OCI-LY1 (cell line): ENCODE data around the gene POU2F1.
"Not testable (repeated sequence)": the region's sequence is repeated elsewhere in the genome, so short reads cannot be mapped to it uniquely, and the experiment has no call there.

Experiments
- H2AFZ ChIP-seq: fragments of 200-600 bp; sonication (generic), shearing (Covaris generic); 2 replicates; pipeline ENCODE4 v1.6.0; 2014; ENCODE audit warnings: antibody characterized with exemption, mild to moderate bottlenecking, low read length
- H3F3A ChIP-seq: fragments of 200-600 bp; sonication (generic), shearing (Covaris generic); 2 replicates; pipeline ENCODE4 v1.6.0; 2014; ENCODE audit warnings: mild to moderate bottlenecking, antibody characterized with exemption, low read length, moderate library complexity; ENCODE audit not compliant: insufficient read depth
- H3K27ac ChIP-seq: fragments of 200-600 bp; sonication (generic); 2 replicates; pipeline ENCODE4 v1.5.1; 2014; ENCODE audit warnings: low read length, mixed run types, mild to moderate bottlenecking, low read depth; ENCODE audit not compliant: poor library complexity, severe bottlenecking
- H3K27me3 ChIP-seq: fragments of 200-600 bp; sonication (generic); 2 replicates; pipeline ENCODE4 v1.6.0; 2014; ENCODE audit warnings: antibody characterized with exemption, mild to moderate bottlenecking, low read length, moderate library complexity; ENCODE audit not compliant: insufficient read depth
- H3K36me3 ChIP-seq: fragments of 200-600 bp; sonication (generic); 2 replicates; pipeline ENCODE4 v1.6.1; 2014; ENCODE audit warnings: mild to moderate bottlenecking, antibody characterized with exemption, low read length, moderate library complexity, mixed read lengths; ENCODE audit not compliant: insufficient read depth
- H3K4me1 ChIP-seq: fragments of 200-600 bp; sonication (generic); 2 replicates; pipeline ENCODE4 v1.5.1; 2014; ENCODE audit warnings: mild to moderate bottlenecking, low read length, moderate library complexity; ENCODE audit not compliant: insufficient read depth, severe bottlenecking
- H3K4me2 ChIP-seq: fragments of 200-600 bp; sonication (generic), shearing (Covaris generic); 2 replicates; pipeline ENCODE4 v1.6.1; 2014; ENCODE audit warnings: low read length
- H3K4me3 ChIP-seq: fragments of 200-600 bp; sonication (generic); 2 replicates; pipeline ENCODE4 v1.5.1; 2014; ENCODE audit warnings: low read length, low read depth, mild to moderate bottlenecking, mixed read lengths; ENCODE audit not compliant: poor library complexity, severe bottlenecking
- H3K79me2 ChIP-seq: fragments of 200-600 bp; shearing (Covaris generic); 2 replicates; pipeline ENCODE4 v1.6.1; 2016; ENCODE audit warnings: mixed run types, low read length, mixed read lengths; ENCODE audit not compliant: insufficient read depth
- H3K9ac ChIP-seq: fragments of 200-600 bp; sonication (generic), shearing (Covaris generic); 2 replicates; pipeline ENCODE4 v1.6.1; 2014; ENCODE audit warnings: mild to moderate bottlenecking, low read length, mixed read lengths
- H3K9me2 ChIP-seq: fragments of 200-600 bp; sonication (generic), shearing (Covaris generic); 2 replicates; pipeline ENCODE4 v1.6.1; 2014; ENCODE audit warnings: low read depth, mild to moderate bottlenecking, low read length, mixed read lengths
- H3K9me3 ChIP-seq: fragments of 200-600 bp; shearing (Covaris generic); 2 replicates; pipeline ENCODE4 v1.6.1; 2014; ENCODE audit warnings: low read length, mixed read lengths
- H4K20me1 ChIP-seq: fragments of 200-600 bp; sonication (generic), shearing (Covaris generic); 2 replicates; pipeline ENCODE4 v1.6.0; 2016; ENCODE audit warnings: mild to moderate bottlenecking, low read length; ENCODE audit not compliant: insufficient read depth
- CTCF ChIP-seq: fragments of 200-600 bp; sonication (generic), shearing (Covaris generic); IDR thresholded peaks from 2 replicates; pipeline ENCODE4 v1.5.1; 2017; ENCODE audit warnings: mild to moderate bottlenecking, antibody characterized with exemption, low read length, moderate library complexity, mixed read lengths
- EZH2 ChIP-seq: fragments of 200-600 bp; sonication (generic), shearing (Covaris generic); IDR thresholded peaks from 2 replicates; pipeline ENCODE4 v1.8.0; 2017; ENCODE audit warnings: borderline replicate concordance, mixed run types, mild to moderate bottlenecking, antibody characterized with exemption, low read length, moderate library complexity, mixed read lengths

Gene POU2F1

GRCh38 chr1:167244244-167244643 lies 23.6 kb downstream of the POU2F1 start:
- H3K4me3 ChIP-seq: no peak overlapping the region
- no peak overlapping the region for H3K27ac ChIP-seq
- H3K9me2 ChIP-seq: no peaks in the 10 kb centered on the region
- no peak overlapping the region for H3K4me2 ChIP-seq
- no peak overlapping the region for H2AFZ ChIP-seq
- H3K79me2 ChIP-seq: no peaks in the 10 kb centered on the region
- H4K20me1 ChIP-seq: no peaks in the 10 kb centered on the region
- H3K4me1 ChIP-seq: peaks cover 27% of the 10 kb centered on the region
- no peak overlapping the region for H3K9ac ChIP-seq
- no peaks in the 10 kb centered on the region for H3F3A ChIP-seq
- H3K27me3 ChIP-seq: no peaks in the 10 kb centered on the region
- no peak for TF ChIP-seq EZH2
- H3K9me3 ChIP-seq: no peaks in the 10 kb centered on the region
- H3K36me3 ChIP-seq: no peaks in the 10 kb centered on the region

GRCh38 chr1:167245168-167245567 lies 24.5 kb downstream of the POU2F1 start:
- H3K27ac ChIP-seq, H3K79me2 ChIP-seq, H3K9me2 ChIP-seq, H3K4me2 ChIP-seq, H3K27me3 ChIP-seq, H3F3A ChIP-seq, H3K36me3 ChIP-seq, H3K9ac ChIP-seq, H4K20me1 ChIP-seq, H3K9me3 ChIP-seq, H2AFZ ChIP-seq, H3K4me3 ChIP-seq: not testable (repeated sequence)
- H3K4me1 ChIP-seq: peaks cover 27% of the 10 kb centered on the region

GRCh38 chr1:167246971-167247370 lies 26.3 kb downstream of the POU2F1 start:
- H3F3A ChIP-seq: no peaks in the 10 kb centered on the region
- H2AFZ ChIP-seq: no peak overlapping the region
- H4K20me1 ChIP-seq: no peaks in the 10 kb centered on the region
- peaks cover 27% of the 10 kb centered on the region for H3K4me1 ChIP-seq
- no peaks in the 10 kb centered on the region for H3K36me3 ChIP-seq
- TF ChIP-seq EZH2 (no peak), CTCF (no peak)
- no peaks in the 10 kb centered on the region for H3K27me3 ChIP-seq
- H3K9me2 ChIP-seq: no peaks in the 10 kb centered on the region
- H3K27ac ChIP-seq: no peak overlapping the region
- peak overlapping the region; percentile 2 for H3K4me3 ChIP-seq
- H3K4me2 ChIP-seq: peak overlapping the region; percentile 32
- H3K9ac ChIP-seq: peak overlapping the region; percentile 15
- H3K79me2 ChIP-seq: no peaks in the 10 kb centered on the region
- no peaks in the 10 kb centered on the region for H3K9me3 ChIP-seq

GRCh38 chr1:167247754-167248153 lies 27.1 kb downstream of the POU2F1 start:
- TF ChIP-seq EZH2: no peak
- TF ChIP-seq CTCF: no peak
- no peaks in the 10 kb centered on the region for H3F3A ChIP-seq
- H4K20me1 ChIP-seq: no peaks in the 10 kb centered on the region
- no peaks in the 10 kb centered on the region for H3K27me3 ChIP-seq
- no peaks in the 10 kb centered on the region for H3K9me2 ChIP-seq
- H3K4me1 ChIP-seq: peaks cover 27% of the 10 kb centered on the region
- H2AFZ ChIP-seq: no peak overlapping the region
- no peak overlapping the region for H3K9ac ChIP-seq
- H3K79me2 ChIP-seq: no peaks in the 10 kb centered on the region
- H3K4me3 ChIP-seq: peak overlapping the region; percentile 2
- no peak overlapping the region for H3K27ac ChIP-seq
- no peaks in the 10 kb centered on the region for H3K9me3 ChIP-seq
- no peaks in the 10 kb centered on the region for H3K36me3 ChIP-seq
- peak overlapping the region; percentile 32 for H3K4me2 ChIP-seq
